HEK293 (cell line): ENCODE measurements around the gene PLEKHA6.

ENCODE experiments used
- ATF2 ChIP-seq: fragments of 450-650 bp; formaldehyde crosslinking; IDR thresholded peaks from 2 replicates; pipeline ENCODE4 v1.5.1; 2016; ENCODE audit warnings: missing biosample characterization, missing genetic modification characterization, low read depth
- CTCF ChIP-seq: fragments of 450-650 bp; formaldehyde crosslinking; IDR thresholded peaks from 2 replicates; pipeline ENCODE4 v1.5.1; 2016; ENCODE audit warnings: missing biosample characterization, missing genetic modification characterization
- EGR2 ChIP-seq: fragments of 450-650 bp; formaldehyde crosslinking; IDR thresholded peaks from 2 replicates; pipeline ENCODE4 v1.5.1; 2016; ENCODE audit warnings: low read depth, missing biosample characterization, missing genetic modification characterization
- GLIS2 ChIP-seq: fragments of 450-650 bp; formaldehyde crosslinking; IDR thresholded peaks from 2 replicates; pipeline ENCODE4 v1.5.1; 2016; ENCODE audit warnings: missing biosample characterization, missing genetic modification characterization
- INSM2 ChIP-seq: fragments of 450-650 bp; formaldehyde crosslinking; IDR thresholded peaks from 2 replicates; pipeline ENCODE4 v1.5.1; 2016; ENCODE audit warnings: missing biosample characterization, missing genetic modification characterization
- KLF1 ChIP-seq: fragments of 450-650 bp; formaldehyde crosslinking; IDR thresholded peaks from 2 replicates; pipeline ENCODE4 v1.5.1; 2016; ENCODE audit warnings: missing biosample characterization, missing genetic modification characterization
- KLF17 ChIP-seq: fragments of 450-650 bp; formaldehyde crosslinking; IDR thresholded peaks from 2 replicates; pipeline ENCODE4 v1.5.1; 2016; ENCODE audit warnings: missing biosample characterization, missing genetic modification characterization
- PATZ1 ChIP-seq: fragments of 450-650 bp; formaldehyde crosslinking; IDR thresholded peaks from 2 replicates; pipeline ENCODE4 v1.5.1; 2016; ENCODE audit warnings: missing biosample characterization, missing genetic modification characterization
- PRDM1 ChIP-seq: fragments of 450-650 bp; formaldehyde crosslinking; IDR thresholded peaks from 2 replicates; pipeline ENCODE4; 2016; ENCODE audit warnings: missing biosample characterization, missing genetic modification characterization
- PRDM10 ChIP-seq: fragments of 450-650 bp; formaldehyde crosslinking; IDR thresholded peaks from 2 replicates; pipeline ENCODE4 v1.5.1; 2016; ENCODE audit warnings: missing biosample characterization, missing genetic modification characterization
- REPIN1 ChIP-seq: fragments of 450-650 bp; formaldehyde crosslinking; IDR thresholded peaks from 2 replicates; pipeline ENCODE4 v1.5.1; 2017; ENCODE audit warnings: missing biosample characterization, missing genetic modification characterization, low read depth
- SCRT1 ChIP-seq: fragments of 450-650 bp; formaldehyde crosslinking; IDR thresholded peaks from 2 replicates; pipeline ENCODE4 v1.5.1; 2016; ENCODE audit warnings: missing biosample characterization, missing genetic modification characterization, borderline replicate concordance
- ZBTB48 ChIP-seq: fragments of 450-650 bp; formaldehyde crosslinking; IDR thresholded peaks from 2 replicates; pipeline ENCODE4 v1.5.1; 2016; ENCODE audit warnings: missing biosample characterization, missing genetic modification characterization
- ZNF18 ChIP-seq: fragments of 450-650 bp; formaldehyde crosslinking; IDR thresholded peaks from 2 replicates; pipeline ENCODE4 v1.5.1; 2016; ENCODE audit warnings: missing biosample characterization, missing genetic modification characterization
- ZNF223 ChIP-seq: fragments of 450-650 bp; formaldehyde crosslinking; IDR thresholded peaks from 2 replicates; pipeline ENCODE4 v1.5.1; 2016; ENCODE audit warnings: missing biosample characterization, missing genetic modification characterization
- ZNF280C ChIP-seq: fragments of 450-650 bp; formaldehyde crosslinking; IDR thresholded peaks from 2 replicates; pipeline ENCODE4 v1.5.1; 2016; ENCODE audit warnings: missing biosample characterization, missing genetic modification characterization
- ZNF302 ChIP-seq: fragments of 450-650 bp; formaldehyde crosslinking; IDR thresholded peaks from 2 replicates; pipeline ENCODE4 v1.5.1; 2016; ENCODE audit warnings: missing biosample characterization, missing genetic modification characterization, low read depth
- ZNF341 ChIP-seq: fragments of 450-650 bp; formaldehyde crosslinking; IDR thresholded peaks from 2 replicates; pipeline ENCODE4; 2016; ENCODE audit warnings: low read depth, missing biosample characterization, missing genetic modification characterization
- ZNF362 ChIP-seq: fragments of 450-650 bp; formaldehyde crosslinking; IDR thresholded peaks from 2 replicates; pipeline ENCODE4 v1.5.1; 2016; ENCODE audit warnings: missing biosample characterization, missing genetic modification characterization
- ZNF561 ChIP-seq: fragments of 450-650 bp; IDR thresholded peaks from 2 replicates; pipeline ENCODE4 v1.5.1; 2018; ENCODE audit warnings: missing biosample characterization, missing genetic modification characterization, borderline replicate concordance
- ZNF600 ChIP-seq: fragments of 450-650 bp; formaldehyde crosslinking; IDR thresholded peaks from 2 replicates; pipeline ENCODE4 v1.5.1; 2016; ENCODE audit warnings: missing biosample characterization, missing genetic modification characterization
- ZNF660 ChIP-seq: fragments of 450-650 bp; IDR thresholded peaks from 2 replicates; pipeline ENCODE4 v1.5.1; 2018; ENCODE audit warnings: missing biosample characterization, mild to moderate bottlenecking, missing genetic modification characterization

PLEKHA6 gene

GRCh38 chr1:204307334-204307883 lies 52.3 kb downstream of the PLEKHA6 start (continued):
- TF ChIP-seq ZNF561 (tag by site-specific recombination) (0 out of 2 replicates have a peak, but pooled peaks have one; percentile 27), ZNF280C (tag by site-specific recombination) (no peak), ZNF302 (tag by site-specific recombination) (no peak), GLIS2 (tag by site-specific recombination) (no peak), ZNF223 (tag by site-specific recombination) (0 out of 2 replicates have a peak, but pooled peaks have one; percentile 57), ZNF362 (tag by site-specific recombination) (no peak), PRDM10 (tag by site-specific recombination) (peak; percentile 99), ZNF341 (0 out of 2 replicates have a peak, but pooled peaks have one; percentile 35), ZBTB48 (peak; percentile 68), KLF1 (tag by site-specific recombination) (0 out of 2 replicates have a peak, but pooled peaks have one; percentile 30), INSM2 (tag by site-specific recombination) (no peak), PATZ1 (peak; percentile 78), ATF2 (no peak), ZNF600 (tag by site-specific recombination) (peak; percentile 87), CTCF (tag by site-specific recombination) (peak; percentile 48), REPIN1 (tag by site-specific recombination) (no peak), KLF17 (tag by site-specific recombination) (peak; percentile 62), EGR2 (peak; percentile 97), PRDM1 (tag by site-specific recombination) (peak; percentile 51; the same call in 1 of the 2 replicates), SCRT1 (tag by site-specific recombination) (no peak), ZNF660 (tag by site-specific recombination) (no peak), ZNF18 (peak; percentile 69; the same call in 1 of the 2 replicates)
